ENCODE data around the gene DES. TPM values are rescaled to one million over a fixed set of nuclear protein-coding genes. Genes with fewer than 3 reads are reported as not detected.

Gene DES
- total and polyA plus RNA-seq, 8 donors = 0.75 to 101 (median 3.6) TPM

GRCh38 chr2:219434718-219435525 lies 16.7 kb downstream of the DES start, which contains the start of gene SPEG:
TSS of gene SPEG (plus strand) at chr2:219434843. CDS start at chr2:219434978, 135 bp downstream.
- intact Hi-C loops (cut with DNase I) = no loop called here

DNA sequence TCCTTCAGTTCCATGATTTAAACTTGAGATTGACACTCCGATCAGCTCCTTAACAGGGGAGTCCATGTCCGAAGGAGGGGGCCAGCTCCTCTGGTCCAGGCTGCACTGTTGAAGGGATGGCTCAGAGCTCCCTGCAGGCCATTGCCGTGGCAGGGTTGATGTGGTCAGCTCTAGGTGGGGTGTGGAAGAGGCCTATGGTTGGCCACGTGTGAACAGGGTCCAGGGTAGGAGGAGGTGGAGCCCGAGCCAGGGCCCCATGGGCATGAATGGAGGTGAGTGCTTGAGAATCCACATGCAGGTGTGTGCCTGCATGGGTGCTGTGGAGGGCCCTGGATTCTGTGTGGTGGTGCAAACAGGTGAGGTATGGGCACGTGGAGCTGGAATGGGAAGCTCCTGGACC lies 17.5 kb downstream of the DES start:
- TF ChIP-seq CTCF (IDR thresholded peaks at IDR 0.05) = no peak
- Histone ChIP-seq H3K27ac (no peak overlapping the region), H3K36me3 (no peaks in the 10 kb centered on the region), H3K4me1 (no peaks in the 10 kb centered on the region), H3K27me3 (peaks cover 0 to 5% (median 0%) of the 10 kb centered on the region in 4 donors), H3K9me3 (no peaks in the 10 kb centered on the region), H3K4me3 (no peak overlapping the region)
- 87 to 91% methylated on average over 6 of the region's 6 CpGs for whole genome bisulfite sequencing, 2 donors
- no peak for ATAC-seq
- intact Hi-C loops (cut with DNase I) = no loop called here
- no peak for DNase-seq
- no peak for FAIRE-seq

More at GRCh38 chr2:219434718-219435525, 16.7 kb downstream of the DES start, which contains the start of gene SPEG:
- DNase-seq (no peak), ATAC-seq (peak; percentile 24 to 69 (median 40)), FAIRE-seq (no peak)
- Histone ChIP-seq H3K9me3 (no peaks in the 10 kb centered on the region), H3K27me3 (peaks cover 0 to 5% (median 0%) of the 10 kb centered on the region in 4 donors), H3K4me1 (no peaks in the 10 kb centered on the region), H3K36me3 (no peaks in the 10 kb centered on the region), H3K4me3 (peak within 1 kb of the TSS in 1 of 4 donors; percentile 23), H3K27ac (no peak within 1 kb of the TSS)
- 13 to 20% methylated on average over 45 to 77 of the region's 77 CpGs for WGBS, 2 donors
- no peak for TF ChIP-seq CTCF (IDR thresholded peaks at IDR 0.05)

DNA sequence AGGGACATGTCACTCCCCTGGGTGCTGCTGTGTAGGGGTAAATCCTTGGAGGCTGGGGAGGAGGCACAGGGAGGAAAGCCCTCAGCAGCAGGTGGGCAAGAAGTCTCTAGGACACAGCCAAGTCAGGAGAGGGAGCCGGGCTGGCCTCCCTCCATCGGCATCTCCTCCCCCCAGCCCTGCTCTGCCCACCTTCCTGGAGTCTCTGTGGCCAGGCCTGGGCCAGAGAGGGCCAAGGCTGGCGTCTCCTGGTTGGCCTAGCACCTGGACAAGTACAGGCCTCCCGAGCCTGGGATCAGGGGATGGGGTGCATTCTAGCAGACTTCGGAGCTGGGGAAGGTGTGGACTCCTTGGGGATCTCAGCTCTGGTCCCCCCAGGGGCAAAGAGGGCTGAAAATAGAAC lies 18.3 kb downstream of the DES start:
- intact Hi-C loops (cut with DNase I) = no loop called here
- H3K4me1 ChIP-seq = no peaks in the 10 kb centered on the region
- no peaks in the 10 kb centered on the region for H3K9me3 ChIP-seq
- FAIRE-seq = no peak
- H3K36me3 ChIP-seq = no peaks in the 10 kb centered on the region
- H3K27ac ChIP-seq = no peak overlapping the region
- WGBS, 2 donors = 77% methylated on average over 4 to 5 of the region's 5 CpGs
- no peak for DNase-seq
- H3K27me3 ChIP-seq = peaks cover 0 to 5% (median 0%) of the 10 kb centered on the region in 4 donors
- ATAC-seq = no peak
- TF ChIP-seq CTCF (IDR thresholded peaks at IDR 0.05) = no peak
- H3K4me3 ChIP-seq = no peak overlapping the region

- H3K4me3 ChIP-seq = no peak overlapping the region
- no peak overlapping the region for H3K27ac ChIP-seq
- intact Hi-C loops (cut with DNase I) = no loop called here
- ATAC-seq (no peak), DNase-seq (no peak), FAIRE-seq (no peak)
- no peaks in the 10 kb centered on the region for H3K4me1 ChIP-seq
- WGBS, 2 donors = 80 to 86% methylated on average over 3 of the region's 3 CpGs
- H3K9me3 ChIP-seq = no peaks in the 10 kb centered on the region
- H3K36me3 ChIP-seq = no peaks in the 10 kb centered on the region
- TF ChIP-seq CTCF (IDR thresholded peaks at IDR 0.05) = no peak
- H3K27me3 ChIP-seq = peaks cover 0 to 5% (median 0%) of the 10 kb centered on the region in 4 donors
Observed at GRCh38 chr2:219437141-219437540, 19.0 kb downstream of the DES start.

- DNase-seq (no peak), FAIRE-seq (no peak), ATAC-seq (no peak)
- TF ChIP-seq CTCF (IDR thresholded peaks at IDR 0.05) = no peak
- intact Hi-C loops (cut with DNase I) = no loop called here
- Histone ChIP-seq H3K27ac (no peak overlapping the region), H3K9me3 (no peaks in the 10 kb centered on the region), H3K4me3 (no peak overlapping the region), H3K4me1 (no peaks in the 10 kb centered on the region), H3K36me3 (no peaks in the 10 kb centered on the region), H3K27me3 (peaks cover 0 to 5% (median 0%) of the 10 kb centered on the region in 4 donors)
- WGBS, 2 donors = 55 to 73% methylated on average over 6 of the region's 6 CpGs
Observed at GRCh38 chr2:219437690-219438206, 19.6 kb downstream of the DES start.

All from pancreas (tissue), 10 donors.